Activated effector memory CD4-positive, alpha-beta T cell treated with Interleukin-2 at 50 U/mL for 16 hours (primary cell): ENCODE measurements around the gene SLC15A4.
"Not testable (repeated sequence)": the region's sequence is repeated elsewhere in the genome, so short reads cannot be mapped to it uniquely, and the experiment has no call there.

Source experiments
- DNase-seq: peaks from one replicate; pipeline ENCODE4 v3.0.0-alpha.2; 2020

SLC15A4 gene

DNA sequence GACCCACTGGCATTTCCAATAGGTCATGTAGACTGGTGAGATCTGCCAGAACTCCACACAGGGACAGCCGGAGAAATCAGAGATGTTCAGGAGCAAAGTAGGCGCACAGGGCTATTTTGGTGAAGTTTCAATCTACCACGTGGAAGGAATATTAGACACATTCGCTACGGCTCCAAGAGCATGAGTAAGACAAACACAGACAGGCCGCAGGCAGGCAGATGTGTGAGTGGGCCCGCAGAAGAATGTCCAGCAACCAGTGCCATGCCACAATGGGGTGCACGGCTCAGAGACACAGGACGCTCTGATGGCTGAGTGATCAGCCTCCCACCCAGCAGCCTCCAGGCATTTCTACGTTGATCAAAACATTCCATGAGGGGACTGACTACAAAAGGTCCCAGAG, 10.4 kb downstream of the SLC15A4 start:
- no peak for DNase-seq

DNA sequence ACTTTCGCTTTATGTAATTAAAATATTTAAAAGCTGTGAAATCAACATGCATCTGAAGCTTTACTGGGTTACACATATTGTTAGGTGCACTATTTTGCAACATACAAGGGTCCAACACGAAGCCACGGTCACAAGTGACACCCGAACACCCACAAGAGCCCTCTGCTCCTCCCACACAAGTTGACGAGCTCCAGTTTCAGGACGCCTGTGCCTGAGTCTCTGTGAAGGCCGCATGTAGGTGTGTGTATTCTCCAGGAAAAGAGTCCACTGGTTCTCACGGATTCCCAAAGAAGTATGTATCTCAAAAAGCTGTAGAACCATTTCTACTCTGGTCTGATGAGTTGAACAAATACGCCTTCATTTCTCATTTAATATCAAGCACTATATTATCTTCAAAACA, 12.0 kb downstream of the SLC15A4 start:
- no peak for DNase-seq

DNA sequence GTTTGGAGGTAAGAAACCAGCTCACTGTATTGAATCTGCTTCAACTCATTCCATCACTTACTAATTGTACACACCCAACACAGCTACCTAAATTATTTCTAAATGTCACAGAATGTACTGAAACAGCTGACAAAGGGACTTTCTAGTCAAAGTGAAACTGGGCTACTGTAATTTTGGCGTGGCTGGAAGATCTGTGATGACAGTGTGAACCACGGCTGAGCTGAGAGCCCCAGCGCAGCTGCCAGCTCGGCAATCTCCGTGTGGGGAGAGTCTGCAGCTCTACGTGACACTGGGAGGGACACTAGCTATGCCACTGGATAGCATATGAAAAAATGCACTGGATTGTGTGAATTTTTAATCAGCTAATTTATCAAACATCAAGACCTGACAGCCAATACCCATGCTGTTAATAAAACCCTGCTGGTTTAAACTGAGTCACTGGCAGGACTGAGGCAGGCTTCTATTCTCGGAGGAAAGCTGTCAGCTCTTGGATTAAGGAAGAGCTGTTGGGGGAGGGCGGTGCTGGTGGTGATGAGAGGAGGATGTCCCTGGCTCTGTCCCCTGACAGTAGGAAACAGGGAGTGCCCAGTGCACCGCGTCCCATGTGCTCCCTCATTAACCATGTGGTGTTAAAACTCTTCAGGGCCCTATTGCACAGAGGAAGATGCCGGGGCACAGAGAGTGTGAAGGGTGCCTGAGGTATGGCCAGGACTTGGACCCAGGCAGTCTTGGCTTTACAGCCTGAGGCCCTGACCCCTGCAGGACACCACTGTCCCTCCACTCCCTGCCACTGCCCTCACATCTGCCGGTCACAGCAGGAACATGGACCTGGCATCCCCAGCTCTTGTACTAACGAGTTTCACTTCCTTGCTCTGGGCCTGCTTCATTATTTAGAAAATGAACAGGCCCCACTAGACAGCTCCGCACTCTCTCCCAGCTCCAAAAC, 13.3 kb downstream of the SLC15A4 start:
- DNase-seq, result no peak

DNA sequence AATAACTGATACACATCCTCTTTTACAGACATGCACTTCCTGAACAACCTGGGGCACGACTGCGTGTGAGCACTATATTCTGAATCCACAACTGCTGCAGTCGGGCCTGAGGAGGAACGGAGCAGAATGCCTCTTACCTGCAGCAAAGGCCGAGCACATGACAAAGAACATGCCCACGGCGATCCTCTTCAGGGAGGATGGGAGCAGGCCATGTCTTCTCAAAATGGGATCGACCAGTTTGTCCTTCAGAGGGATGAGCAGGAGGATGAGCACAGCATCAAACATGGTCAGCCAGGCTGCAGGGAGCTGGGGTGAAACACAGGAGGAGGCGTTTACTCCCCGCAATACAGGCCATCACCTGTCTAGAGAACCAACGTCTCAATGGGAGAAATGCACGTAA, 15.1 kb downstream of the SLC15A4 start:
- no peak for DNase-seq

DNA sequence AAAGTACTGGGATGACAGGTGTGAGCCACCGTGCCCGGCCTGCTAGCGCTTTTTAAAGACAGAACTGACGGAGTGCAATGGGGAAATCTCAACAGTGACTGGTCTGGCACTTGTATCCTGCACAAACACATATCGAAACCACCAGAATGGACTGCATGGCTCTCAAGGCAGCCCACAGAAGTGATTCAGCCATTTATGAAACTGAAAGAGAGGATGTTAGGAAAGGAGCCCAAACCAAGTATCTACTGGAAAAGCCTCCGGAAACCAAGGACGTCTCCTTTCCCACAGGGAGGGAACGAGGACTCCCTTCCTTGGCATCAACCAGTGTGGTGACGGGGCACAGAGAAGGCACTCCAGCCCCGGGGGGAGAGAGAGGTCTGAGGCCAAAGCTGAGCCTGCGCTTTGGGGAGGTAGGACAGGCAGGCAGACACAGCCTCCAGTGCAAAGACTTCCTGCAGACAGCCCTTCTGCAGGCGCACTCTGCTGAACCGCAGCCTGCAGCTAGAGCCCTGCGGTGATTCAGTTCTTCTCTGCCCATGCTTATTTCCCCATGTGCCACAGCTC, 16.5 kb downstream of the SLC15A4 start:
- DNase-seq, result no peak

DNA sequence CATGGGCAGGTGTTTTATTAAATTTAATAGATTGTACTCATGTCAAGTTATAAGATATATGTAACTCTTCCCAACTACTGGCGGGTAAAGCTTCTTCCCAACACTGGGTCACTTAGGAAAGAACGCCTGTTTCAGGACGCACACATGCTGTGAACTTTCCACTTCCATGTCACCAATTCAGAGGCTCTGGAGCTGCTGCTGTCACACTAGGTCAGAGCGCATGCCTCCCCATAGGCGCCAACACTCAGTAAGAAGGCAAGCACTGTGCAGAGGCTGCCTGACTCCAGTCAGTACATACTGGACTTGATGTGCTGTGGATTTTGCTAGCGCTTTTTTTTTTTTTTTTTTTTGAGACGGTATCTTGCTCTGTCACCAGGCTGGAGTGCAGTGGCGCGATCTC, 17.2 kb downstream of the SLC15A4 start:
- DNase-seq, result no peak

DNA sequence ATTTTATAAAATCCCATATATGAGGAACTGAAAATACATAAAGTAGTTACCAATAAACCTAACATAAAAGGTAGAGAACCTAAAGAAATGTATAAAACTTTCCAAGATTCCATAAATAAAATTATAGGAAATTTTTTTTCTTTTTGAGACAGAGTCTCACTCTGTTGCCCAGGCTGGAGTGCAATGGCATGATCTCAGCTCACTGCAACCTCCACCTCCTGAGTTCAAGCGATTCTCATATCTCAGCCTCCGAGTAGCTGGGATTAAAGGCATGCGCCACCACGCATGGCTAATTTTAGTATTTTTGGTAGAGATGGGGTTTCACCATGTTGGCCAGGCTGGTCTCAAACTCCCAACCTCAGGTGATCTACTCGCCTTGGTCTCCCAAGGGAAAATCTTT, 18.4 kb downstream of the SLC15A4 start:
- DNase-seq, result not testable (repeated sequence)

DNA sequence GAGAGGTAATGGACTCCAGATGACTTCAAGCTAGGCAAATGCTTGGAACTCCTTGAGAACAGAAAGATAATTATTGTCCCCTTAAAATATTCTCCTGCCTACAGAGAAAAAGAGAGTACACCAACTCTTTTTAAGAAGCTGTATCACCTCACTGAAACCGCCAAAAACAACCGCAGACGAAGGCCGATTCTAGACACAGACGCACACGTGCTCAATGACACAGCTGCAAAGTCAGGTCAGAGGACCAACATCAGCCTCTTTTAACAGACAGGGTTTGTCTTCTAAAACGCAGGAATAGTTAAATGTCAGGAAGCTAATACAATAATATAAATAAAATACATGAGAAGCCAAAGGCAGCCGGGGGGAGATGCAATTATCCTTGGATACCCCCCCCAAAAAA, 19.0 kb downstream of the SLC15A4 start:
- DNase-seq, result no peak

DNA sequence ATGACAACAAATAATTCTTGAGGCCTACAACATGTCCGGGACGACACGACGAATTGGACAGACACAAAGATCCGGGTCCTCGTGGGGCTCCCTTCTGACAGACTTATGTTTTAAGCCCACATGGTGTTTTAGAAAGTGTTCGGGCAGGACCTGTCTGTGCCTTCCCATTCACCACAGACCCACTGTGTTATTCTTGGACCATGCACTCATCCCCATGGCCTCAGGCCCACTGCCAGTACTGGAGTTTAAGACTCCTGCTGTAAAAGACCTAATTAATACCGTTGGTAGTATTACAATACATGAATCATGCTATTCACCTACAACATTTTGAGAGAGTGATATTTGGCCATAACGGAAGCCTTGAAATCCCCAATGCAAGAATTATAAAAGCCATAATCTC, 20.0 kb downstream of the SLC15A4 start:
- no peak for DNase-seq

DNA sequence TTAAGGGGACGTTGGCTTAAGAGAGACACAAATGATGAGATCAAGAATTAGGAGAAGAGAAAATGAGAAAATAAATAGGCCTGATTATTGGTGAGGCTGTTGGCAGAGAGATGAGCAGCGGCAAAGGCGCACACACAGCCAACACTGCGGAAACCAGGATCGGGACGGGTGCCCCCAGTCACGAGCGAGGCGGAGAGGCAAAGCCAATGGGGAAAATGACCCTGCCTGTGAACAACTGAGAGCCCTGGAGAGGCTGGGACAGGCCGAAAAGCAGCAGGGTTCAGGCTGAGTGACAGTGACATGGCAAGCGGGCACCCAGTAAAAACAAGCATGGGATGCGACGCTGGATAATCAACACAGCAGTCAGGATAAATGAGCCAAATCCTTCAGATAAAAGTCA, 21.0 kb downstream of the SLC15A4 start:
- DNase-seq, result no peak

DNA sequence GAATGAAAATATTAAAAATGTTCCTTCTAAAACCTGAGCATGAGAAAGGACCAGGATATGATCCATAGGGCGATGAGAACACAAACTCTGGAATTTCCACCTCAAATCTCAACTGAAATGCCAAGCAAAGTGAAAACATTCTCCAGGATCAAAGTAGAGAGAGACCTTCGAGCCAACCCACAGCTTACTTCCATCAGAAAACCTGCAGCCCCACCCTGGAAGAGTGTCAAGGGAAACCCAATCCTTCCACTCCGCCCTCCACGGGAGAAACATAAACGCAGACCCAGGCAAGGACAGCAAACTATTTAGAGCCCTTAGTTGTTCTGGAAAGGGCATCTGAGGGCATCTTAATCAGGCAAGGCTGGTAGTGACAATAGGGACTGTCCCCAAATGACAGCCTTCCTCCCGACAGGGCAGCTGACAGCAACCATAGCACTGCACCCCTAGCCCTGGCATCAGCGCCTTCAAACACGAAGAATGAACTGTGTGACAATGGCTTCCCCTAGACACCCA, 21.8 kb downstream of the SLC15A4 start:
- no peak for DNase-seq

DNA sequence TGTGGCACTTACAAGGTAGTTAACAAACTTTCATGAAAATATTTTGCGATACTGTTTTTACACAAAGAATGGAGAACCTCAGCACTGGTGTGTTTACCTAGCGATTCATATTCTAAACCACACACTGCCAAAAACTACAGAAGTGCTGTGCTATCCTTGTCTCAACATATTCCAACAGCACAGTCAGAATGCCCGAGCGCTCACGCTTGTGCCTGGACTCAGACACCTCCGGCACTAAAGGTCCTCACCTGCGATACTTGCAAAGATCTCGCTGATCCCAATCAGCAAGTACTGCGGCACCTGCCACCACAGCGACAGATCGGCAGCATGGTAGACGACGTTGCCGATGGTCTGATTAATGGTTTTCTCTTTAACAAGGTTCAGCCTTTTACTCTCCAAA, 23.2 kb downstream of the SLC15A4 start:
- no peak for DNase-seq

DNA sequence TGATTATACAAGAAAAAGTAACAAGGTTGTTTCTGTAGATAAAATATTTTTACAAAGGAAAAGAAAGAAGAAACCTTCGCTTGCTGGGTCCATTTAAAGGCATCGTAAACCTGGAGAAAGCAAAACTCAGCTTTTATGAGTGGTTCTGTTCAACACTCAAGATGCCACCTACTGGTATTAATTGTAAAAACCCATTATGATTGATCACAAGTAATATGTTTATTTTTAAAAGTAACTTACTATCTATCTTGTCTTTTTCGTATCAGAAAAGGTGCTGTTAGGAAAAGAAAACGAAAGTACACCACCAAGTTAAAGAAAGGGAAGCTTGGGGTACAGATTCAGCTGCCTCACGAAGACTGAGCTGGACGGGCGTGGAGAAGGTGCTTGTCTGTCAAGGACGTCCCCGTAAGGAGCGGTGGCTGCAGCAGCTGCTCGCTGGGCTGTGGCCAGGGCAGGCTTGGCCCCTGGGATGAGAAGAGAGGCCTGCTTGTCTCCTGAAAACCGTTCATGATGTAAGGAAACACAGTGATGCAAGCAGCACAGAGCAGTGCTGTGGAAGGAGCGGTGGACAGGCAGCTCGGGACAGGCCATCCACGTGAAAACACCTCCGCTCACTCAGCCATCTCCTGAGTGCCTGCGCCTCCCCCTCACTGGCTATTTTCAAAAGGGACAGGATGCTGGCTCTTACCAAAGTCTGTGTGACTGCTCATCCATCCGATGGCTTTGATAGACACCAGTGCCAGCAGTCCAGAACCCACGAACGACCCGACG, 25.0 kb downstream of the SLC15A4 start:
- no peak for DNase-seq

DNA sequence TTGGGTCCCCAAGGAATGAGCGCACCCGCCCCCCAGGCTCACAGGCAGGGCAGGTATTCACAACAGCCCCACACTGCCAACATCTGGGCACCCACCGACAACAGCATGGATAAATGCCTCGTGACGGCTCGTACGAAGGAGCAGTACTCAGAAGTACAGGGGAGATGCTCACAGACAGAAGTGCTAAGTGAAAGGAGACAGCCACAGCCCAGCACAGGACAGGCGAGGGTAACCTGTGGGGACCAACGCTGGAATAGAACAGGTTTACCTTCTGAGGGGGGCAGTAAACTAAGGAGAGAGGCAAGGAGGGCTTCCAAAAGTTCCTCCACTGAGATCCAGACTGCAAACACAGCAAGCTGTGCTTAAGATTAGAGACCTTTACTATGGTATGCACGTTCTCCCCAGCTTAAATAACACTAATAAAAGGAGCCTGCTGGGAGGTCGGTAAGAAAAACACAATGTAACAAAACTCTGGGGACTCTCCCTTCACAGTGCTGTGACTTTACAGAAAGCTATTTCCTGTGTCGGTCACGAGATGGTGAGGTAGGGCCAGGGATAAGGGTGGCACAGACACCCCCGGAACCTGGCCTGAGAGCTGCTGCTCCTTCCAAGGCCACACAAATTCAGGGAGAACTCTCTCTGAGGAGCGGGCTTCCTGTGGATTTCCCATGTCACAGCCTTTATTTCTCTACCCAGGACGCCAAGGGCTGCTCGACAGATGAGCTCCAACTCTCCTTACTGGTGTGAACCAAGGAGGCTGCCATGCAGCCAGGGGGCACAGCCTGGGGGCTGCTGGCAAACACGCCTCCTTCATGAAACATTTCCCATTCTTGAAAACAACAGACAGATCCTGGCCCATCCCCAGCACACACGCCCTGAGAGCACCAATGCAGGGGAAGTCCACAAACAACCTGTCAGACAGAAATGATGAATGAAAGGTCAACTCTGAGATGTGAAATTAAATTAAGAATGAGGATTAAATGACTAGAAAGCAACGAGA, 26.3 kb downstream of the SLC15A4 start:
- DNase-seq, result no peak

DNA sequence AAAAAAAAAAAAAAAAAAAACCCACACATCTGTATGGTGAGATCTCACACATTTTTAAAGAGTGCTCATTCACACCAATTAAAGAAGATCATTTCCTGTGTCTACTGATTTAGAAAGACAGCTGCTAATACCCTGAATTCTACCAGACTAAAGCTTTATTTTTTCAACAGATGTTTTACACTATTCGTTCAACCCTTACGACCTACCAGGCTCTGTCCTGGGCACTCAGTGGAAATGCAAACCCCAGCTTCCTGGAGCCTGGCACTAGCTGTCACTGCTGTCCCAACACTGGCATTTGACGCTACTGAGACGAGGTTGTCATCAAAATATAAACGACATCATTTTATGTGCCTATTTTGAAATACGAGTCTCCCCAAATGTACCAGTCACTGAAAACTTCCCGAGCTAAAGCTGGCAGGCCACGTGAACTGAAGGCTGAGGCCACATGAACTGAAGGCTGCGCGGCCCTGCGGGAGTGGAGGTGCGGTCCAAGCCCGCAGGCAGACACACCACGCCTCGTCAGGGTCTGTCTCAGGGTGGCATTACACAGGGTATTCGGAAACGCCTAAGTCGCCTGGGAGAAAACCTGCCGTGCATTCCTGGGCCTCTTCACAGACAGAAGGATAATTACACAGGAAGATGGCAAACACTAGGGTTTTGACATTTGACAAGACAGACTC, 27.2 kb downstream of the SLC15A4 start:
- no peak for DNase-seq

DNA sequence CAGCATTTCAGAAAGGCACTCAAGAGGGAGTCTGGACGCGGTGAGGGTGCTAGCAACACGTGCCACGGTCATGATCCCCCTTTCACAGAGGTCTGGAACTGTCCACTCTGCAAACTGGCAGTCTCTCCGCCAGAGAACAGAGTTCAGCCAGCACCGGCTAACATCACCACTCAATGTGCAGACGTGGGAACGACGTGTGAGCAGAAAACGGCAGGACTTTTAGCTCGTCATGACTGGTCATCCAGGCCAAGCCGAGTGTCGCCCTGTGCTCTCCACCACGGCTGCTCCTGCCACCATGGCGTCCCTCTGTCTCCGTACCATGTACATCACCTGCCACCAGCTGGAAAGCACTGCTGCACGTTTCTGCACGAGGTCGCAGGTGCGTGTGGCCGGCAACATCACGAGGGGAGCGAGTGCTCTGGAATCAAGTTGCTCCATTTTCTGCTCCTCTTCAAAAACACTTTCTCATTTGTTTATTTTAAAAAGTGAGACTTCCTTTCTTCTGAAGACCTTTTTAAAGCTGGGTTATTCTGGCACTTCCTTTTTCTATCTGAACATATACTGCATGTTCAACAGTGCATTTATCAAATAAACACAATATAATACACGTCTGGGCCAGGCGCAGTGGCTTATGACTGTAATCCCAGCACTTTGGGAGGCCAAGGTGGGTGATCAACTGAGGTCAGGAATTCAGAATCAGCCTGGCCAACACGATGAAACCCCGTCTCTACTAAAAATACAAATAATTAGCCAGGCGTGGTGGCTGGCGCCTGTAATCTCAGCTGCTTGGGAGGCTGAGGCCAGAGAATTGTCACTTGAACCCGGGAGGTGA, 28.0 kb downstream of the SLC15A4 start:
- DNase-seq, result no peak

DNA sequence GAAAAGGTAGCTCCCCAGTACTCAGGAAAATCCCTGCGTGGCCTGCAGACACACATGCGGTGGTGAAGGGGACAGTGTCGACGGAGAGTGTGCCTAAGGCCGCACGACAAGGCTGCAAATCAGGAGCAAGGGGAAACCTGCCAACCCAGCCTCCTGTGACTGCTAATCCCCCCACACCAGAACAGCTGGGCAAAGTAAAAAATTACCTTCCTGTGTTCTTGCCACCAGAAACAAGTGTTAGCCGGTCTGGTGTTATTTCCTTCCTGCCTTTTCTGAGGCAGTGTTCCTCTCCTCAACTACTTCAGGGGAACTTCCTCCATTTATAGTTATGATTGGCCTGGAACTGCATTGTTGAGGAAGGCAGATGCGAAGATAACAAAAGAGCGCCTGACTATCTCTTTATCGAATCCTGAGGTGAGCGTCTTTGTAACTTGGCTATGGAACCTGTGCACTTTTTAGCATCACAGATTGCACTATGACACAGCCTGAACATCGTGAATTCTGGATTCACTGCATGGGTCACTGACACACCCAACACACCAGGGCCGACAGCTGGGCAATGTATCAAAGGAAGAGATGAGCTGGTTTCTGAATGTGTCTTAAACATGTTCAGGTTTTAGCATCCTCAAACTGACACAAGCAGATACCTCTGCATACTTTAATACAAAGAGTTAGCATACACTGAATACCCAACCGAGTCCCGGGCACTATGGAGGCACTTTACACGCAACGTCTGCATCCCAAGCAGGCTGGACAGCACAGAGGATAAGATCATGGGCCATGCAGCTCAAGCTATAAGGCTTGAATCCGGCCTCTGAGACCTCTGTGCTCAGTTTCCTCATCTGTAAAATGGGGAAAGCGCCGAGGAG, 28.9 kb downstream of the SLC15A4 start:
- no peak for DNase-seq

DNA sequence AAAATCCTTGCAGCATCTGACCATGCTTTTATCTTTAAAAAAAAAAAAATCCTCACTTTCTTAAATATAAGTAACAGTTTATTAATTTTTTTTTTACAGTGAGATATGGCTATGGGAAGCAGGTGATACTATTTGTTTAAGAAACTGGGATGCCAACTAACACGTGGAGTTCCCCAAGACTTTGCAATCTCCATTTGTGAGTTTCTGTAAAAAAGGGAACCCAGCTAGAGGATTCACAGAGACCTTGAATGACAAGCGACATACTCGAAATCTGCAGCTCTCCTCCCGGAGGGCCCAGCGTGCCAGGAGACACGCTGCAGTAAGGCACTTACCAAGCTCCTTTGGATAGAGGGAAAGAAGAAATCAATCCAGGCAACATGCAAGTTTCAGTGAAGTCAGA, 30.1 kb downstream of the SLC15A4 start:
- no peak for DNase-seq

DNA sequence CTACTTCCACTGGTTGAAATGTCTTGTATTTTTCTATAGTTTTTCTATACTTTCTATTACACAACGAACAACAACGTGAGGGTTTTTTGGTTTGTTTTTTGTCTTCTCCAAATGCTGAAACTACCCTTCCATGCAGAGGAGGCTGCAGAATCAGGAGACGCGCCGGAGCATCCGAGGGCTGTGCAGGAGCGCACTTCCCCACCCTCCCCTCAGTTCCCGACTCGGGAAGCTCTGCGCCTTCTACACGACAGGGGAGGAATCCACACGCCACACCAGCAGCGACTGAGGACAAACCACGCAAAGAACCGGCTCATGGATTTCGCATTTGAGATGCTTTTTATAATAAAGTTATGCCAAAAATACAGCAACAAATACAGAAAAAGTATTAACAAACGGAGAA, 30.9 kb downstream of the SLC15A4 start:
- DNase-seq, result no peak

DNA sequence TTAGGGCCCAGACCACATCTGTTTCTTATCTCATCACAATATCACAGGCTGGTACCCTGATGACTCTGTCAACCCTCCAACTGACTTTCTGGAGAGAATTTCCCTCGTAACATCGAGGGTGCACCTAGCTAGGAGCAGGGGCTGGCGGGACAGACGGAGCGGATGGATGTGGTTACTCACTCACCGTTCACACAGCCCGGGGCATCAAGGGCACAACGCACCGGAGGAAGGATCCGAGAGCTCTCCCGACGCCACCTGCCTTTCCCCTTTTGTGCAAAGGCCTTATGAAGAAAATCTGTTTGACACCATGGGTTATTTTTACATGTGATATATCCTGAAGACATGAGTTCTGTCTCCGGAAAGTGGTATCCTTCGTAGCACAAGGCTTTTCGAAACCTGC, 31.4 kb downstream of the SLC15A4 start:
- no peak for DNase-seq
